Limb (tissue), 2 donors: Measurements from ENCODE around the gene NRF1.
"Not testable (repeated sequence)": the region's sequence is repeated elsewhere in the genome, so short reads cannot be mapped to it uniquely, and the experiment has no call there.

Experiments
- DNase-seq, 2 donors: peaks; one replicate each; pipeline ENCODE4 v3.0.0-alpha.2; 2016; ENCODE audit errors: extremely low spot score in 2 of 2

The NRF1 gene

GRCh38 chr7:129611246-129612111 lies at the start of gene NRF1:
Gene NRF1, plus strand, starts transcription at chr7:129611720. Its CDS starts 45,632 bp downstream, at chr7:129657352.
- peak; percentile 92 to 96 for DNase-seq

GRCh38 chr7:129566323-129566722 lies 45.2 kb upstream of the NRF1 start:
- DNase-seq = not testable (repeated sequence)

DNA sequence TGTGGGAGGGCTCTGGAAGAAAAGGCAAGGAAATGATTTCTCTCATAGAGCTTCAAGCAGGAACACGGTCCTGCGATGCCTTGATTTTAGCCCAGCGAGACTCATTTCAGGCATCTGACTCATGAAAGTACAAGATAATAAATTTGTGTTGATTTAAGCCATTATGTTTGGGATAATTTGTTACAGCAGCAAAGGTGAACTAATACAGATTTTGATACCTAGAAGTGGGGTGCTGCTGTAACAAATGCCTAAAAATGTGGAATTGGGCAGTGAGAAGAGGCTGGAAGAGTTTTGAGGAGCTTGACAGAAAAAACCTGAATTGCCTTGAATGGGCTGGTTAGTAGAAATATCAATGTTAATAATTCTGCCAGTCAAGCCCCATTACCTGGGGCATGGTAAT lies 44.1 kb upstream of the NRF1 start:
- no peak for DNase-seq

DNA sequence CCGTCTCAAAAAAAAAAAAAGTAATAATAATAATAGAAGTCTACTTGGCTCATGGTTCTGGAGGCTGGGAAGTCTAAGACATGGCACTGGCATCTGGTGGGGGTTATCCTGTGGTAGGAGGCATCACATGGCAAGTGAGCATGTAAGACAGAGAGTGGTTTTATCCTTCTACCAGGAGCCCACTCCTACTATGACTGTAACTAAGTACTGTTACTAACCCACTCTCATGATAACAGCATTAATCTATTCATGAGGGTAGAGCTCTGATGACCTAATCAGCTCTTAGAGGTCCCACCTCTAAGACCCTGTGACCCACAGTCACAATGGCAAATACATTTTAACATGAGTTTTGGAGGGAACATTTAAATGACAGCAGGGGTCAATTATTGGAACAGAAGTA lies 43.3 kb upstream of the NRF1 start:
- DNase-seq = no peak

DNA sequence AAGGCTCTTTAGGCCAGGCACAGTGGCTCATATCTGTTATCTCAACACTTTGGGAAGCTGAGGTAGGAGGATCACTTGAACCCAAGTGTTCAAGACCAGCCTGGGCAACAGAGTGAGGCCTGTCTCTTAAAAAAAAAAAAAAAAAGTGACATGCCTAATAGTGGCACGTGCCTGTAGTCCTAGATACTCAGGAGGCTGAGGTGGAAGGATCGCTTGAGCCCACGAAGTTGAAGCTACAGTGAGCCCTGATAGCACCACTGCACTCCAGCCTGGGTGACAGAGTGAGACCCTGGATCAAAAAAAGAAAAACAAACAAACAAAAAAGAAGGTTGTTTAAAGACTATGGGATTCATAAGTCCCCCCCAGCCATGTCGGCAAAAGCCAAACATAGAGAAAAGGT lies 42.2 kb upstream of the NRF1 start:
- DNase-seq = no peak

DNA sequence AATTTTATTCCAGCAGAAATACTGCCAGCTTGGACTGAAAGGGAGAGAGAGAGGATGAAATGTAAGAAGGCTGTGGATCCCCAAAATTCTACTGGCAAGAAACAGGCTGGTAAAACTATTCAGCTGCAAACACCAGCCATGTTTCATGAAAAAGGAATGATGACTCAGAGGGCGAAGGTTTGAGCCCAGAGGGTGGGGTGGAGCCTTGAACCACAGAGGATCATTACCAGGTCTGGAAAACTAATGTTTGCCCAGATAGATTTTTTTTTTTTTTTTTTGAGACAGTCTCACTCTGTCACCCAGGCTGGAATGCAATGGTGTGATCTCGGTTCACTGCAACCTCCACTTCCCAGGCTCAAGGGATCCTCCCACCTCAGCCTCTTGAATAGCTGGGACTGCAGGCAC lies 41.7 kb upstream of the NRF1 start:
- DNase-seq = no peak

DNA sequence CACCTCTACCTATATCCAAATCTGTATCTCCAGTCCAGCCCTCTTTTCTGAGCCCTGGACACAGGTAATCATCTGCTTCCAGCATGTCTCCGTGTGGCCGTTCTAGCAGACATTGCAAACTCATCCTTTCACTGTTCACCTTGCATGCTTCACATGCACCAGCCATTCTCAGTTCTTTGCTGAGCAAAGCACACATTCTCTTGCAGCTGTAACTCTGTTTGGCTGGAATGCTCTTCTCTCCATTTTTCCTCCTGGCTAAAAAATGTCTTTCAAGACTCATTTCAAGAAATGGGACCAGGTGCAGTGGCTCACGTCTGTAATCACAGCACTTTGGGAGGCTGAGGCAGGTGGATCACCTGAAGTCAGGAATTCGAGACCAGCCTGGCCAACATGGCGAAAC lies 40.3 kb upstream of the NRF1 start:
- DNase-seq = no peak

GRCh38 chr7:129572205-129572604 lies 39.3 kb upstream of the NRF1 start:
- DNase-seq = no peak

DNA sequence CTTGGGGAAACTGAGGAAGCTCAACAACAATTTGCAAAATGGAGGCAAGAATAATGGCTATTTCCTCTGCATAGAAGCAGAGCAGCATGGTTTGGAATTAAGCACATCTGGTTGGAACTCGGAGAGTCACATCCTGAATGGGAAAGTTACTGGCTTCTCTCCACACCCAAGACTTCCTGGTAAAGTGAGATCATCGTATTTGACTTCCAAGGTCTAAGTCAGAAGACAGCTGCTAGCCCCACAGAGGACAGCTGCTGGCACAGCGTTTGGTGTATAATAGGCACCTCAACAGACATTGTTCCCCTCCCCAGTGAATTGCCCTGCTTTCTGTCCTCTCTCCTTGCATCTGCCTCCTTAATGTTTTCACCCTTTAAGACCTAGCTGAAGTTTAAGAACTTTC lies 37.0 kb upstream of the NRF1 start:
- DNase-seq = peak in 1 of 2 donors; percentile 71

GRCh38 chr7:129575699-129576098 lies 35.8 kb upstream of the NRF1 start:
- no peak for DNase-seq

- DNase-seq = no peak
Measured at GRCh38 chr7:129576138-129576537, 35.4 kb upstream of the NRF1 start.

GRCh38 chr7:129578829-129579228 lies 32.7 kb upstream of the NRF1 start:
- DNase-seq = no peak

GRCh38 chr7:129586179-129586578 lies 25.3 kb upstream of the NRF1 start:
- not testable (repeated sequence) for DNase-seq

DNA sequence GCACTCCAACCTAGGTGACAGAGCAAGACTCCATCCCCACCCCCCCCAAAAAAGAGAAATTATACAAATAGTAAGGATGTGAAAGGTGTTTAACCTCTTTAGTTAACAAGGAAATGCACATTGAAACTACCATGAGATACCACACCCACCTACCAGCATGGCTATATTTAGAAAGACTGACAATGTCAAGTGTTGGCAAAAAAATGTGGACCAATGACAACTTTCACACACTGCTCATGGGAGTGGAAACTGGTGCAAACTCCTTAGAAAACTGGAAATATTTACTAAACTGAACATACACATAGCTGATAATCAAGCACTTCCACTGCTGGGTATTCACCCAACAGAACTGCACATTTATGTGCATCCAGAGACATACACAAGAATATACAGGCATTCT lies 23.3 kb upstream of the NRF1 start:
- DNase-seq = no peak

DNA sequence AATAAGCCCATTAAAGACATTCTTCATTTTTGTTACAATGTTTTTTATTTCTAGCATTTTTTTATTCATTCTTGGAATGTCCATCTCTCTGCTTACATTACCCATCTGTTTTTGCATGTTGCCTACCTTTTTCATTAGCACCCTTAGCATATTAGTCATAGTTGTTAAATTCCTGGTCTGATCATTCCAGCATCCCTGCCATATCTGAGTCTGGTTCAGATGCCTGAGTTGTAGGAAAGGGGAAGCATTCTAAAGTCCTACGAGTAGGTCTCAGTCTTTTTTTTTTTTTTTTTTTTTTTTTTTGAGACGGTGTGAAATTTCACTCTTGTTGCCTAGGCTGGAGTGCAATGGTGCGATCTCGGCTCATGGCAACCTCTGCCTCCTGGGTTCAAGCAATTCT lies 19.7 kb upstream of the NRF1 start:
- DNase-seq = no peak

- DNase-seq = not testable (repeated sequence)
Measured at GRCh38 chr7:129596386-129596785, 15.1 kb upstream of the NRF1 start.

DNA sequence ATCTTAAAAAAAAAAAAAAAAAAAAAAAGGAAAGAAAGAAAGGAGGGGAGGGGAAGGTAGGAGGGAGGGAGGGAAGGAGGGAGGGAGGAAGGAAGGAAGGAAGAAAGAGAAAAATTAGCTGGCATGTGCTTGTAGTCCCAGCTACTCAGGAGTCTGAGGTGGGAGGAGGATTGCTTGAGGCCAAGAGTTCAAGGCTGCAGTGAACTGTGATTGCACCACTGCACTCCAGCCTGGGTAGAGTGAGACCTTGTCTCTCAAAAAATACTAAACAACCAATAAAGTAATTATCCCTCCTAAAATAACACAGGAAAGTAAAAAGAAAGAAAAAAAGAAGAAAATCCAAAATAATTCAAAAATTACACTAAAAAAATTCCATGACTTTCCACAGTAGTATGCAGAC lies 13.8 kb upstream of the NRF1 start:
- no peak for DNase-seq

GRCh38 chr7:129599174-129599573 lies 12.3 kb upstream of the NRF1 start:
- no peak for DNase-seq

GRCh38 chr7:129603594-129603993 lies 7.9 kb upstream of the NRF1 start:
- not testable (repeated sequence) for DNase-seq

- DNase-seq = not testable (repeated sequence)
Measured at GRCh38 chr7:129604021-129604420, 7.5 kb upstream of the NRF1 start.

GRCh38 chr7:129604713-129605437 lies 6.6 kb upstream of the NRF1 start:
- DNase-seq = no peak

- no peak for DNase-seq
Measured at GRCh38 chr7:129605960-129606614, 5.4 kb upstream of the NRF1 start.
